ENCODE data around the gene LYPD5.
A peak's percentile ranks its signal among the peaks of the same experiment; 100 is the strongest.
"Not testable (repeated sequence)": the region's sequence is repeated elsewhere in the genome, so short reads cannot be mapped to it uniquely, and the experiment has no call there.

The LYPD5 gene

GRCh38 chr19:43776286-43776685 lies 26.0 kb downstream of the LYPD5 start:
- no peak for DNase-seq

GRCh38 chr19:43775299-43775890 lies 26.9 kb downstream of the LYPD5 start:
- DNase-seq, result no peak

- DNase-seq, result not testable (repeated sequence)
Observed at GRCh38 chr19:43774940-43775258, 27.3 kb downstream of the LYPD5 start.

GRCh38 chr19:43774103-43774939 lies 27.9 kb downstream of the LYPD5 start:
- DNase-seq, result no peak

GRCh38 chr19:43773725-43774102 lies 28.5 kb downstream of the LYPD5 start:
- DNase-seq, result no peak

- DNase-seq, result no peak
Observed at GRCh38 chr19:43769256-43769655, 33.0 kb downstream of the LYPD5 start.

GRCh38 chr19:43768273-43769050 lies 33.8 kb downstream of the LYPD5 start:
- no peak for DNase-seq

GRCh38 chr19:43767818-43768217 lies 34.4 kb downstream of the LYPD5 start:
- DNase-seq, result no peak

GRCh38 chr19:43767316-43767715 lies 34.9 kb downstream of the LYPD5 start:
- DNase-seq, result no peak

- DNase-seq, result no peak
Observed at GRCh38 chr19:43766755-43767043, 35.5 kb downstream of the LYPD5 start.

GRCh38 chr19:43765109-43765876 lies 37.0 kb downstream of the LYPD5 start:
- DNase-seq, result no peak

- DNase-seq, result not testable (repeated sequence)
Observed at GRCh38 chr19:43764684-43765083, 37.6 kb downstream of the LYPD5 start.

- DNase-seq, result no peak
Observed at GRCh38 chr19:43763473-43763939, 38.7 kb downstream of the LYPD5 start.

GRCh38 chr19:43762814-43763213 lies 39.4 kb downstream of the LYPD5 start:
- DNase-seq, result no peak

GRCh38 chr19:43760941-43761340 lies 41.3 kb downstream of the LYPD5 start:
- no peak for DNase-seq

- no peak for DNase-seq
Observed at GRCh38 chr19:43759515-43759914, 42.7 kb downstream of the LYPD5 start.

GRCh38 chr19:43755256-43755801 lies 46.9 kb downstream of the LYPD5 start:
- DNase-seq, result peak; percentile 68

GRCh38 chr19:43754503-43755255 lies 47.6 kb downstream of the LYPD5 start, which contains the start of gene SMG9:
Gene SMG9 (minus strand): TSS chr19:43754962. CDS start chr19:43750741, 4,221 bp downstream.
- DNase-seq, result peak; percentile 99

GRCh38 chr19:43754253-43754502 lies 48.1 kb downstream of the LYPD5 start:
- no peak for DNase-seq

GRCh38 chr19:43752287-43752875 lies 49.9 kb downstream of the LYPD5 start:
- no peak for DNase-seq

- DNase-seq, result no peak
Observed at GRCh38 chr19:43751466-43752220, 50.6 kb downstream of the LYPD5 start.
